Body of pancreas (tissue), 4 donors: ENCODE measurements around the gene CRTAC1.

ENCODE experiments used
- POLR2A ChIP-seq, 3 donors: fragments of 450-650 bp; IDR thresholded peaks; one replicate each; pipeline ENCODE4 v1.6.1; 2016; ENCODE audit warnings: antibody characterized with exemption in 3 of 3, mild to moderate bottlenecking in 2 of 3
- TF ChIP-seq, protein P1 (sequence below), 7 experiments: fragments of 450-650 bp in 4 of 7; fragments of 200-600 bp in 3 of 7; sonication (generic) in 3 of 7; IDR thresholded peaks; one replicate each; pipeline ENCODE4 v1.5.1; 2016 to 2019; ENCODE audit warnings: antibody characterized with exemption in 7 of 7

- TF ChIP-seq, protein P1, sequence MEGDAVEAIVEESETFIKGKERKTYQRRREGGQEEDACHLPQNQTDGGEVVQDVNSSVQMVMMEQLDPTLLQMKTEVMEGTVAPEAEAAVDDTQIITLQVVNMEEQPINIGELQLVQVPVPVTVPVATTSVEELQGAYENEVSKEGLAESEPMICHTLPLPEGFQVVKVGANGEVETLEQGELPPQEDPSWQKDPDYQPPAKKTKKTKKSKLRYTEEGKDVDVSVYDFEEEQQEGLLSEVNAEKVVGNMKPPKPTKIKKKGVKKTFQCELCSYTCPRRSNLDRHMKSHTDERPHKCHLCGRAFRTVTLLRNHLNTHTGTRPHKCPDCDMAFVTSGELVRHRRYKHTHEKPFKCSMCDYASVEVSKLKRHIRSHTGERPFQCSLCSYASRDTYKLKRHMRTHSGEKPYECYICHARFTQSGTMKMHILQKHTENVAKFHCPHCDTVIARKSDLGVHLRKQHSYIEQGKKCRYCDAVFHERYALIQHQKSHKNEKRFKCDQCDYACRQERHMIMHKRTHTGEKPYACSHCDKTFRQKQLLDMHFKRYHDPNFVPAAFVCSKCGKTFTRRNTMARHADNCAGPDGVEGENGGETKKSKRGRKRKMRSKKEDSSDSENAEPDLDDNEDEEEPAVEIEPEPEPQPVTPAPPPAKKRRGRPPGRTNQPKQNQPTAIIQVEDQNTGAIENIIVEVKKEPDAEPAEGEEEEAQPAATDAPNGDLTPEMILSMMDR (IDR thresholded peaks at IDR 0.05): no peak
- no peak for TF ChIP-seq POLR2A (IDR thresholded peaks at IDR 0.05)
Measured at GRCh38 chr10:98019784-98020183, 10.6 kb downstream of the CRTAC1 start.
